HuH-7 (cell line): ENCODE data around the gene TRO.

Experiments
- DNase-seq: peaks from one replicate; pipeline ENCODE4 v3.0.0; 2011; ENCODE audit warnings: low spot score

The TRO gene

GRCh38 chrX:54964766-54965497, 44.3 kb downstream of the TRO start:
- no peak for DNase-seq

GRCh38 chrX:54977387-54977786, 56.8 kb downstream of the TRO start:
- no peak for DNase-seq

- DNase-seq, result no peak
These were observed 57.8 kb downstream of the TRO start for GRCh38 chrX:54978448-54978847.

- DNase-seq, result no peak
These were observed 58.8 kb downstream of the TRO start for GRCh38 chrX:54979432-54979831.

GRCh38 chrX:54980334-54980733, 59.7 kb downstream of the TRO start:
- no peak for DNase-seq
